ENCODE measurements around the gene ULK1.
"Not testable (repeated sequence)": the region's sequence is repeated elsewhere in the genome, so short reads cannot be mapped to it uniquely, and the experiment has no call there.

The ULK1 gene

GRCh38 chr12:131862084-131862441, 32.4 kb upstream of the ULK1 start:
- no peak for DNase-seq (ENCODE audit: low read depth in 2 of 2)

DNA sequence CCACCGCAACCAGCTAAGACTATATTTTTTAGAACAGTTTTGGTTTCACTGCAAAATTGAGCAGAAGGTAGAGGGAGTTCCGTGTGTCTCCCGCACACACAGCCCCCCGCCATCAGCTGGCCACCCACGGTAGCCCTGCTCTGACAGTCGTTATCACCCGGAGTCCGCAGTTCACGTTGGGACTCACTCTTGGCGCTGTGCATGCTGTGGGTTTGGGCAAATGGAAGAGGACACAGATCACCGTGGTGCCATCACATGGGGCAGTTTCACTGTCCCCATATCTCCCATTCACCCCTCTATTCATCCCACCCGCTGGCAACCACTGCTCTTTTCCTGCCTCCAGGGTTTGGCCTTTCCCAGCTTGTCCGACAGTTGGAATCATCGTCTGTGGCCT, 31.8 kb upstream of the ULK1 start:
- no peak for DNase-seq (ENCODE audit: low read depth in 2 of 2)

GRCh38 chr12:131862994-131863710, 31.3 kb upstream of the ULK1 start:
- DNase-seq (ENCODE audit: low read depth in 2 of 2), result no peak

GRCh38 chr12:131863711-131864396, 30.6 kb upstream of the ULK1 start:
- no peak for DNase-seq (ENCODE audit: low read depth in 2 of 2)

DNA sequence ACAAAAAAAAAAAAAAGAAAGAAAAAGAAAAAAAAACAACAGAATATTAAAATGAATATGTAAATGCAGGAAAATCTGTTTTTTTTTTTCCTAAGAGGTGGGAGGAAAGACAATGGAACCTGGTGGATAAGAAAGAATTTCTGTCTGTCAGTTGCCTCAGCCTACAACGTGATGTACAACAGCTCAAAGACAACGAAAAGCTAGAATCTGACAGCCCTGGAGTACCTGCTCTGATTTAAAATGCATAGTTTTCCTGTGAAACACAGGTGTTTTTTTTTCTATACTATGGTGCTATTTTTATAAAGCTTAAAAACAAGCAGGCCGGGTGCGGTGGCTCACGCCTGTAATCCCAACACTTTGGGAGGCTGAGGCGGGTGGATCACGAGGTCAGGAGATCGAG, 30.0 kb upstream of the ULK1 start:
- no peak for DNase-seq (ENCODE audit: low read depth in 2 of 2)

- no peak for DNase-seq (ENCODE audit: low read depth in 2 of 2)
These were observed 29.1 kb upstream of the ULK1 start for GRCh38 chr12:131865180-131865875.

DNA sequence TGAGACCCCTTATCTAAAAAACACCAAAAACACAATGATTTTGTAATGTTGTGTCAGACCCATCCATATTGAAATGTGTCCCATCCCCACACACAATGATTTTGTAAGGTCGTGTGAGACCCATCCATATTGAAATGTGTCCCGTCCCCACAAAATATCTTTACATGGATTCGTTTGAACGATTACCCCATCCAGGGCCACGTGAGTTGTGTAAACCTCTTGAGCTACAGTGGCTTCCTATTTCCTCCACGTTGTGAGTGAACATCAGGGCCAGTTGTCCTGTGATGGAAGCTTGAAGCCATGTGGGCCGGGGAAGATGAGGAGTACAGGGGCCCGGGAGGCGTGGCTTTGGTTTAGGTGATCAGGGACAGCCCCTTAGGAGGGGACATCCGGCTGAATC, 27.0 kb upstream of the ULK1 start:
- no peak for DNase-seq (ENCODE audit: low read depth in 2 of 2)

- no peak for DNase-seq (ENCODE audit: low read depth in 2 of 2)
These were observed 26.3 kb upstream of the ULK1 start for GRCh38 chr12:131867891-131868675.

- DNase-seq (ENCODE audit: low read depth in 2 of 2), result no peak
These were observed 24.5 kb upstream of the ULK1 start for GRCh38 chr12:131869871-131870418.

DNA sequence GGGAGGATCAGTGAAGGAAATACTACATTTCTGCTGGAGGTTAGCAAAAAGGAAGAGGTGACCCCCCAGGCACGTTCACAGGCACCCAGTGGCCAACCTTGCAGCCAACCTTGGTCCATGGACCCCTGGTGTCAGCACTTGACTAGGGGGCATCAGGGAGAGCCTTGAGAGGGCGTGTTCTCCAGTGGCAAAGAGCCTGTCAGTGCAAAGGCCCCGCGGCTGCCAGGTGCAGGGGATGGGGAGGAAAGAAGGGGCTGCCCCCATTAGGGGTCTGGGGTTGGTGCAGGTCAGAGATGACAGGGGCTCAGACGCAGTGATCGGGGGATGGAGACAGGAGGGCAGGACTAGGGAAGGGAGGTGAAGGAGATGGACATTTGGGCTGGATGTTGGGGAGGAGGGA, 22.7 kb upstream of the ULK1 start:
- DNase-seq (ENCODE audit: low read depth in 2 of 2), result no peak

DNA sequence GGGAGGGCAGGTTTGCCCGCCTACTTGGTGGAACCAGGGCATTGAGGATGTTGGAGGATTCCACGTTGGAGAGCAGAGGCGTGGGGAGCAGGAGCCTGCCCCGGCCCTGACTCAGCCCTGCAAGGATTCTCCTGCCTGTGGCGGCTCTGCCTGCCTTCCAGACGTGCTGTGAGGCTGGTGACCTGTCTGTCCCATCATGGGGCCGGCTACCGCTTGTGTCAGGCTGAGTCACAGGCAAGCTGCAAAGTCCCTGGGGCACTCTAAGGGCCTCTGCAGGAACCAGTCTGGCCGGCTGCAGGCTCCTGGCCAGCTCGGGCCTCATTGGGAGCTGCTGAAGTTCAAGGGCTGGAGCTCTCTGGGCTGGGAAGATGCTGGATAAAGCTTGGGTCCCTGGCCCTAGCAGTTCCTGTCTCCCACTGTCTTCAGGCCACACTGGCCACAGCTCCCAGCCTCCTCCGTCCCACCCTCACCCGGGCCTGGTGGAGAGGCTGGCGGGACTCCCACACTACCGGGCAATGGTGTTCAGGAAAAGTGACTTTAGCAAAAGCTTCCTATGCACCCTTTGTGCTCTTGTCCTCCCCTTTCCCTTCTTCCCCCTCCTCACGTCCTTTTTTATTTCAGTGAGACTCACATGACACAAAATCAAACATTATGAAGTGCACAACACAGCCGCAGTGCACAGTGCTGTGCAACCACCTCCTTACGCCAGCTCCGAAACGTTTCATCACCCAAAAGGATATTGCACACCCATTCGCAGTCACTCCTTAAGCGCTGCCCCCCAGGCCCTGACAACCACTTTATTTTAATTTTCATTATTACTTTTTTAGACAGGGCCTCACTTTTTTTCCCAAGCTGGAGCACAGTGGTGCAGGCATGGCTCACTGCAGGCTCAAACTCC, 22.0 kb upstream of the ULK1 start:
- DNase-seq (ENCODE audit: low read depth in 2 of 2), result no peak

DNA sequence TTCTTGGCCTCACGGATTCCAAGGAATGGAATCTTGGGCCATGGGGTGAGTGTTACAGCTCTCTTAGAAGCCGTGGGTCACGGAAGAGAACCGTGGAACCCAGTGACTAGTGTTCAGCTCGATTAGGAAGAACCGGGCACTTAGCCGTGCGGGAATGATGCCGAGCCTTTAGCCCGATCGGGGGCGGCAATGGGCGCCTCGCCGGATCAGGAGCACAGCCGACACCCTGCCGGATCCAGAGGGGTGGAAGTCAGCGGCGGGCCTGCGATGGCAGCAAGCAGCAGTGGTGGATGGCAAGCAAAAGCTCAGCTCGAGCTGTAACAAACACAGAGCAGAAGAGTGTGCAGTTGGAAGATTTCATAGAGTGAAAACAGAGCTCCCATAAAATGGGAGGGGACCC, 21.1 kb upstream of the ULK1 start:
- no peak for DNase-seq (ENCODE audit: low read depth in 2 of 2)

GRCh38 chr12:131874972-131875371, 19.4 kb upstream of the ULK1 start:
- DNase-seq (ENCODE audit: low read depth in 2 of 2), result not testable (repeated sequence)

GRCh38 chr12:131877216-131877615, 17.2 kb upstream of the ULK1 start:
- DNase-seq (ENCODE audit: low read depth in 2 of 2), result not testable (repeated sequence)

DNA sequence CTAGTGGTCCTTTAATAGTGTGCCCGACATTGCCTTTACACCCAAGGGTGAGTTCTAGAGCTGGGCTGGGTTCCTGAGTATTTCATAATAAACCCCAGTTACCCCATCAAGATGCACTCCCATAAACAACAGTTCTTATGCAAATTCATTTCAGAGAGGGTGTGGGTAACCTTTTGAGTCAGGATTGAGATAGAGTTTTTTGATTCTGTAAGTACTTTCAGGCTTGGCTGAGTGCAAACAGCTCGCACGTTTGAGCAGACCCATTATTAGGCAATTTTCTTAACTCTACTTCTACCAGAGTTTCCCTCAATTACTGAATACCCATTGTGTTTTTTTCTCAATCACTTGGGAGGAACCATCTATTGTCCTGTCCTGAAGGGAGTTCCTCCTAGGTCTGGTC, 16.0 kb upstream of the ULK1 start:
- not testable (repeated sequence) for DNase-seq (ENCODE audit: low read depth in 2 of 2)

- no peak for DNase-seq (ENCODE audit: low read depth in 2 of 2)
These were observed 11.5 kb upstream of the ULK1 start for GRCh38 chr12:131882804-131883520.

DNA sequence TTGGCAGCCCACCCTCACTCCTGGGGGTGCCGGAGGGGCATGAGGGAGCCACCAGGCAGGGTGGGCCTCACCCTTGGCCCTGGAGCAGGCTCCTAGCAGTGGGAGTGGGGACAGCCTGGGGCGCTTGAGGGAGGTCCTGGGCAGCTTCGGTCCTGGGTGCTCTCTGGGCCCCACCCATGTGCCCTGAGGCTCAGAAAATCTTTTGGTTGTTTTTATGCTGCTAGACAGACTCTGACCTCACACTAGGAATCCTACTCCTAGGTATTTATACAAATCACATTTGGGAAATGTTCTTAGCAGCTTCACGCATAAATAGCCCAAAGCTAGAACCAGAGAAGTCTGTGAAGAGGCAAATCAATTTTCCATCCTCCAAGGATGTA, 10.9 kb upstream of the ULK1 start:
- no peak for DNase-seq (ENCODE audit: low read depth in 2 of 2)

DNA sequence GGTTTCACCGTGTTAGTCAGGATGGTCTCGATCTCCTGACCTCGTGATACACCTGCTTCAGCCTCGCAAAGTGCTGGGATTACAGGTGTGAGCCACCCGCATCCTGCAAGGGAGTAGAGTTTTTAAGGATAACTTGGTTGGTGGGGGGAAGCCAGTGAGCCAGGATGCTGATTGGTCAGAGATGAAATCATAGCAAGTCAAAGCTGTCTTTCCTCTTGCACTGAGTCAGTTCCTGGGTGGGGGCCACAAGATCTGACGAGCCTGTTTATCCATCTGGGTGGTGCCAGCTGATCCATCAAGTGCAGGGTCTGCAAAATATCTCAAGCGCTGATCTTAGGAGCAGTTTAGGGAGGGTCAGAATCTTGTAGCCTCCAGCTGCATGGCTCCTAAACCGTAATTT, 9.3 kb upstream of the ULK1 start:
- not testable (repeated sequence) for DNase-seq (ENCODE audit: low read depth in 2 of 2)

GRCh38 chr12:131885543-131886057, 8.8 kb upstream of the ULK1 start:
- no peak for DNase-seq (ENCODE audit: low read depth in 2 of 2)

- not testable (repeated sequence) for DNase-seq (ENCODE audit: low read depth in 2 of 2)
These were observed 2.7 kb upstream of the ULK1 start for GRCh38 chr12:131891722-131892121.
